ENCODE results near the gene PRR33.

GRCh38 chr11:1842149-1843097 lies 49.3 kb downstream of the PRR33 start:
- TF ChIP-seq CTCF (IDR thresholded peaks at IDR 0.05 in 2 of 3, conservative IDR thresholded peaks at IDR 0.05 in 1 of 3; ENCODE audit: insufficient read depth in 2 of 3, low read depth in 1 of 3, low read length in 3 of 3) = no peak
- no peak for TF ChIP-seq REST (IDR thresholded peaks at IDR 0.05; ENCODE audit: borderline replicate concordance)
- TF ChIP-seq REST (CRISPR knock-in tag; IDR thresholded peaks at IDR 0.05; ENCODE audit: low read depth) = no peak

Measured in K562 (cell line).